ENCODE results near the gene OSGIN1. TPM values are rescaled to one million over a fixed set of nuclear protein-coding genes. Genes with fewer than 3 reads are reported as not detected.

The OSGIN1 gene
- total RNA-seq, 2 donors from 2014 or later = 14.5 to 14.7 TPM

DNA sequence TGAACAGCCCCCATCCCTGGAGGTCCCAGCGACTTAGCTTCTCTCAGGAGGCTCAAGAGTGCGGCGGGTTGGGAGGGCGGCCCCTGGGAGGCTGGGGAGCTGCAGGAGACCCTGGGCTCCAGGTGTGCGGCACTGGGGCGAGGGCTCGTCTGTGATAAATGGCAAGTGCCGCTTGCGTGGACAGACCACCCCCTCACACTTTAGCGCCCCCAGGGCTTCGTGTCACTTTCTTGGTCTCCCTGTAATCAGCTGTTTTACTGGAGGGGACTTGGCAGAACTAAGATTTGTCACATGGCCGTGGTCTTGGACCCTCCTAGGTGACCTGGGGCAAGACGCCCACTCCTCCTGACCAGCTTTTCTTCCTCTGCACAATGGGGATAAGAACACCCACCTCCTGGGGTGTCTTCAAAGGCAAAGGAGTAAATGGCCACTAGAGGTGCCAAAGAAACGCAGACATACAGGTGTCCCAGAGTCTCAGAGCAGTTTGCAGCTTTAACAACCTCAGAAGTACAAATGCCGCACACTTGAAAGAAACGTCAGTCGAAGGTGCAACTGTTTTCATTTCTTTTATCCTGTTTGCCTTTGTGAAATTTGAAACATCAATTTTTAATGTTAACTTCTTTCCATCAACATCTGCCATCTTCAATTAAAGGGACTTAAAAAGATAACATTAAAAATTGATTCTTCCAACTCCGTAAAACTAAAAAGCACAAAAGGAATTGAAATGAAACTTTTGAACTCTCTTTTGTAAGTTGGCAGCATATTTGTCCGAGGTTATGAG is 946 bp downstream of the OSGIN1 start:
- ATAC-seq (peak; percentile 62), DNase-seq (peak in 1 of 2 donors; percentile 47)
- intact Hi-C loops (cut with DNase I, micrococcal nuclease) = no loop called here

DNA sequence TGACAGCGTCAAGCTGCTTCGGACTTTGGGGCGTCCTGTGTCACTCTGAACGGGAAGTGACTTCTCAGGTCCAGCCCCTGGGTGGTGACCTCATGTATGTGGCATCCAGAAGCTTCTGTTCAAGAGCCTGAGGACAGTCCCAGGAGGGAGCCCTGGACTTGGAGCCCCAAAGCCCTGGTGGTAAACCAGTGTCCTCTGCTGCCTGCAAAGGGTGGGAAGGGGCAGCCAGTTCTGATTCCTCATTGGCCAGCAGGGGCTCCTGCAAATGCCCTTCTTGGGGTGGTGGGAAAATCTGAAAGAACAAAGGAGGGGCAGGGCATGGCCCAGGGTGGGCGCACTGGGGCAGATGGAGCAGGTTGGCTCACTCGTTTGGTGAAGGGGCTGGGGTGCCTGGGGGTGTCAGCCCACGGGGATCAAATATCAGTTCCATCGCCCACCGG is 1.6 kb downstream of the OSGIN1 start:
- ATAC-seq = peak; percentile 56
- peak; percentile 62 to 84 for DNase-seq
- intact Hi-C loops (cut with DNase I, micrococcal nuclease) = no loop called here

DNA sequence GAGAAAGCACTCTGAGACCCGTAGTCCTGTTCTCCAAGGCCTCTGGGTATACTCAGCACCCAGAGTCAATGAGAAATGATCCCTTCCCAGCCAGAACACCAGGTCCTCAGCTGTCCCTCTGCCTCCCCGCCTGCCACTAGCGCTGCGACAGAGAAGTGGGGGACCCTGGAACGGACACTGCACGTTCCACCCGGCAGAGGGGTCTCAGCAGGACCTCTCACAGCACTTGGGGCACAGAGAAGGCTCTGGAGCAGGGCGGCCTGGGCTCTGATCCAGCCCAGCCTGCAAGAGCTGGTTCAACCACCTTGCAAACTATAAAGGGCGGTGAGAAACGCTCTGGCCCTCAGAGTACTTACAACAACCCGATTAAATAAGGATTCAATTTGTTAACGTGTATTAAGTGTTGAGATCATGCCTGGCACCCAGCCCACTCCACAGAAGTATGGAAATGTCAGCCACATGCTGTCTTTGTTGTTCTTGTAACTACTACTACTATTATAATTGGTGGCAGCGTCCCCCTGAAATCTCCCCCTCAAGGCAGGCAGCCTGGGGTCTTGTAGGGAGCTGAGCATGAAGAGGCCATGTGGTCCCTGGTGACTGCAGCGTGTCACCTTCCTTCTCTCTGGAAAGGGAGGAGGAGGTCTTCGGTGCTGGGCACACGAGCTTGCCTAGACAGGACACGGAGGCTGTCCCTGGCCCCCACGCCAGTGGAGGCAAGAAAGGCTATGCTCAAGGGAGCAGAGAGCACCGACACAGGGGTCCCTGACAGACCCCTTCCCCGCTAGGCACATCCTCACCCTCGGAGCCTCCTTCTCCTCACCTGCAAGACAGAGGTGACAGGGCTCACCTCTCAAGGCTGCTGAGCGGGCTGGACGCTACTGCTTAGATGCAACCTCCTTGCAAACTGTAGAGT is 2.4 kb downstream of the OSGIN1 start:
- intact Hi-C loops (cut with DNase I, micrococcal nuclease) = no loop called here
- no peak for DNase-seq
- ATAC-seq = no peak

DNA sequence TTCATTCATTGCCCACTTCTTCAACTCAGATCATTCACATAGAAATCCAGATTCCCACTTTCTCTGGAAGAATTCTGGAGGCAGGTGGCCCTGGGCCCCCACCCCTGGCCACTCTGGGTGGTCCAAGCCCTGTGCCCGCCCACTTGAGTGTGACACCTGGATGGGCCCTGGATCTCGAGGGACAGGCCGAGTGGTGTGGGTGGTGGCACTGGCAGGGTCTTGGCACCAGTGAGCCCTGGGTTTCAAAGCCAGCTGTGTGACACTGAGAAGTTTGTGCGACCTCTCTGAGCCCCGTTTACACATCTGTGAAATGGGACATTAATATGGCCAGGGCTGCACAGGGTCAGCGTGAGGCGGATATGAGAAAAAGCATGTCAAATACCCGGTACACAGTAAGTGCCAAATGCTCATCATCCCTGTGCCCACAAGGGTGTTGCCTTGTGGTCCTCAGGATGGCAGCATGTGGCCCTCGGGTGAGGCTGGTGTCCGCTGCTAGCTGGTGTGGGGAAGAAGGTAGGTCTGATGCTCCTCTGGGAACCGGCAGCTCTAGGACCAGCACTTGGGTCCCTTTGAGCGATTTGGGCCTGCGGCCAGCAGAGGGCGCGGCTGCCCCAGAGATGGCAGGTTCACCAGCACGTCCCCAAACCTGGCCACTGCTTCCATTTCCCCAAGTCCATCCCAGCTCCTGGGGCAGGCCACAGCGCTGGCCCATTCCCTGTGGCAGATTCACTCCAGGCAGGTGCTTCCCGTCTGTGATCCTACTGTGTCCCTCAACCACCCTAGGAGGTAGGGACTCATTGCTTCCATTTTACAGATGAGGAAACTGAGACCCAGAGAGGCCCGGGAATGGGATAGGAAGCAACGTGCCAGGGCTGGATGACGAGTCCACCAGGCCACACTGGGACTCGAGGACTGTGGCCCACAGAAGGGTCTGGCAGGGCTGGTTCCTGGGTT is 3.6 kb downstream of the OSGIN1 start:
- no peak for ATAC-seq
- intact Hi-C loops (cut with DNase I, micrococcal nuclease) = no loop called here
- peak; percentile 70 to 84 for DNase-seq

DNA sequence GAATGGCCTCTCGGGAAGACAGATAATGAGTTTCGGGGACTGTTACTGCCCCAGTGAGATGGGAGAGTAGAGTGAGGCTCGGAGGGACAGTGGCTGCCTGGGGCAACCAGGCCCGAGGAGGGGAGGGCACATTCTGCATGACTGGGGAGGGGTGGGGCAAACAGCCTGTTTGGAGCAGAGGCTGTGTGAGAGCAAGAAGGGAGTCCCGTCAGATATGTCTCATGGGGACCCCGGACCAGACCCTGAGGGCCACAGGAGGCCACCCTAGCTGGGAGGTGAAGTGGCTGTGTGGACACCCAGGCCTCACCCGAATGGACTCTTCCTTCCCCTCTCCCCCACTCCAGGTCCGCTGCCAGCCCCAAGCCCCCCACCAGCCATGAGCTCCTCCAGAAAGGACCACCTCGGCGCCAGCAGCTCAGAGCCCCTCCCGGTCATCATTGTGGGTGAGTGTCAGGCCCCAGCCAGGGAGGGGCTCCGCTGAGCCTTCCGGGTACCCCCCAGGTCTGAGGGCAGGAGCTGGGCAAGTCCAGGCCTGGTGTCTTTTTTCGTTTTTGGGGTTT is 4.3 kb downstream of the OSGIN1 start:
- ATAC-seq (no peak), DNase-seq (no peak)
- intact Hi-C loops (cut with DNase I, micrococcal nuclease) = no loop called here

DNA sequence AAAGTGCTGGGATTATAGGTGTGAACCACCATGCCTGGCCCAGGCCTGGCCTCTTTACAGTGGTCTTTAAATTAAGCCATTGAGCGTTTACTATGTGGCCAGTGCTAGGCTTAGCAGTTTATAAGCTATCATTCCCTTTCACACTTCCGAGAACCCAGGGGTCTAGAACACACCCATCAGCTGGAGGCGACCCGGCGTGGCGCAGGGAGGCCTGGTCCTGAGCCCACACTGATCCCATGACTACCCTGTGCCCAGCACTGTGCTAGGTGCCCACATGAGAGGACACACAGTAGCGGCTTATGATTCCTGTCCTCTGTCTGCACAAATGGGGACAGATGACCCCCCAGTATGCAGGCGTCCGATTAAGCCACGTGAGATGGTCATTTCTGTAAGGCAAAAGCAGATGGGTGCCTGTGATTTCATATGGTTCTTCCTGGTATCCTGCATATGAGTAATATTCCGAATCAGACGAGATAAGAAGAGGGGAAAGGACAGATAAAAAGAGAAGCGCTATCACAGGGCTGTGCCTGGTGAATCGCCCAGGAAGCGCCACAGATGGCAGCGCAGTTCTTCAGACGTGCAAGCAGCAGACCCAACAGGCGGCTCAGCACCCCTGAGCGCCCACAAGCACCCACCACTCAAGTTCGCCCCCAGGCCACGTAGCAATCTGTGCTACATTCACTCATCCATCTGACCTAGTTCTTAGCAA is 5.3 kb downstream of the OSGIN1 start:
- DNase-seq (no peak), ATAC-seq (no peak)
- intact Hi-C loops (cut with DNase I, micrococcal nuclease) = no loop called here

DNA sequence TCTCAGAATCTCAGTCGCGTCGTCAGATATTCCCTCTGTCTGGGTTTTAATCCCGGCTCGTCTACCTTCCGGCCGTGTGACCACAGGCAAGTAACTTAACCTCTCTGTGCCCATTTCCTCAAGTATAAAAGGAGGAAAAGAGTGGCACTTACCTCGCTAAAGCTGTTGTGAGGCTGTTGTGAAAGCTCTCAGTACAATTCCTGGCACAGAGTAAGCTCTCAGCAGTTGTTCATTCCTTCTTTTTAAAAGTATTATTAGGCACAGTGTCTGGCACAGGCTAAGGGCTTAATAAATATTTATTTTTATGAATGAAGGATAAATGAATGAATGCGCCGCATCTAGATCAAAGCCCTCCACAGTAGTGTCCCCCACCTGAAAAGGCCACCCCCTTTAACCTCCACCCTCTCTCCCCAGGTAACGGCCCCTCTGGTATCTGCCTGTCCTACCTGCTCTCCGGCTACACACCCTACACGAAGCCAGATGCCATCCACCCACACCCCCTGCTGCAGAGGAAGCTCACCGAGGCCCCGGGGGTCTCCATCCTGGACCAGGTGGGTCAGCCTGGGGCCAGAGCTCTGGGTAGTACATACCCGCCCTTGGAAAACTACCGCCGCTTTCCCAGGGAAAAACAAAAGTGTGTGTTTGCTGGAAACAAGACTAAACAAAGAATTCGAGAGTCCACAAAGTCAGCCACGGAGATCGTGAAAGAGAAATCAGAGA is 6.0 kb downstream of the OSGIN1 start:
- DNase-seq = no peak
- ATAC-seq = no peak
- intact Hi-C loops (cut with DNase I, micrococcal nuclease) = no loop called here

GRCh38 chr16:83959656-83960434 is 6.8 kb downstream of the OSGIN1 start:
- intact Hi-C loops (cut with DNase I, micrococcal nuclease) = loop anchor here in 1 of 2 donors (10.0 kb wide), 1 partner anchor 105 kb away; no protein-coding TSS in a partner anchor
- no peak for ATAC-seq
- no peak for DNase-seq

GRCh38 chr16:83960521-83961249 is 7.6 kb downstream of the OSGIN1 start:
- DNase-seq (no peak), ATAC-seq (no peak)
- intact Hi-C loops (cut with DNase I, micrococcal nuclease) = loop anchor here in 1 of 2 donors (10.0 kb wide), 1 partner anchor 104 kb away; no protein-coding TSS in a partner anchor

GRCh38 chr16:83961591-83961990 is 8.6 kb downstream of the OSGIN1 start:
- DNase-seq (no peak), ATAC-seq (no peak)
- intact Hi-C loops (cut with DNase I, micrococcal nuclease) = loop anchor here in 1 of 2 donors (10.0 kb wide), 1 partner anchor 103 kb away; no protein-coding TSS in a partner anchor

DNA sequence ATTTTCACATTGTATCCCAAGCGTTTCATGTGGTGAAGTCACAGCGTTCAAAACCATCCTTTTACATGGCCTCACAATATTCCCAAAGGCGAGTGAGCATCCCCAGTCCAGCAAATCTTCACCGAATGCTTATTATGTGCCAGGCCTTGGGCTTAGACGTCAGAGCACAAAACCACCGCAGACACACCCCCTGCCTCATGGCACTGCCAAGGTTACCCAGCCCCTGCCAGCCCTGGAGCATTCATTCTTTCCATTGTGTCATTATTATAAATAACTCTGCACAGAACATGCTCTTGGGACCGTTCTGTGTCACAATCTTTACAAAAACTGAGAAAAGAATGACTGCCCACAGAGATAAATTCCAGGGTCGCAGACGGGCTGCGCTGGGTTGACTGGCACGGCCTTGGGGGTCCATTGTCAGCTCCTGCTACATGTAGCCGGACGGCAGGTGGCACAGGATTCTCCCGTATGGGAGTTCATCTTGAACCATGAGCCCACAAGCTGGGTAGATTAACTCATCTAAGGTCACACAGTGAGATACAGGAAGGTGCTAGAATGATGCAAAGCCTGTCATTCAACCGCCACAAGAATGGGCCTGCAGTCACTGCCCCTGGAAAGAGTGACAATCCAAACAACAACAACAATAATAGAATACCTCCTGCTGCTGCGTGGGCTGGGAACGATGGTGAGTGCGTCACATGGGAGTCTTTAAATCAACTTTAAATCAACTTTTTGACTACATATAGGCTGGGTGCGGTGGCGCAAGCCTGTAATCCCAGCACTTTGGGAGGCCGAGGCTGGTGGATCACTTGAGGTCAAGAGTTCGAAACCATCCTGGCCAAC is 10.5 kb downstream of the OSGIN1 start:
- intact Hi-C loops (cut with DNase I, micrococcal nuclease) = loop anchor here in 1 of 2 donors (10.0 kb wide), 1 partner anchor 101 kb away; no protein-coding TSS in a partner anchor
- ATAC-seq (no peak), DNase-seq (no peak)

DNA sequence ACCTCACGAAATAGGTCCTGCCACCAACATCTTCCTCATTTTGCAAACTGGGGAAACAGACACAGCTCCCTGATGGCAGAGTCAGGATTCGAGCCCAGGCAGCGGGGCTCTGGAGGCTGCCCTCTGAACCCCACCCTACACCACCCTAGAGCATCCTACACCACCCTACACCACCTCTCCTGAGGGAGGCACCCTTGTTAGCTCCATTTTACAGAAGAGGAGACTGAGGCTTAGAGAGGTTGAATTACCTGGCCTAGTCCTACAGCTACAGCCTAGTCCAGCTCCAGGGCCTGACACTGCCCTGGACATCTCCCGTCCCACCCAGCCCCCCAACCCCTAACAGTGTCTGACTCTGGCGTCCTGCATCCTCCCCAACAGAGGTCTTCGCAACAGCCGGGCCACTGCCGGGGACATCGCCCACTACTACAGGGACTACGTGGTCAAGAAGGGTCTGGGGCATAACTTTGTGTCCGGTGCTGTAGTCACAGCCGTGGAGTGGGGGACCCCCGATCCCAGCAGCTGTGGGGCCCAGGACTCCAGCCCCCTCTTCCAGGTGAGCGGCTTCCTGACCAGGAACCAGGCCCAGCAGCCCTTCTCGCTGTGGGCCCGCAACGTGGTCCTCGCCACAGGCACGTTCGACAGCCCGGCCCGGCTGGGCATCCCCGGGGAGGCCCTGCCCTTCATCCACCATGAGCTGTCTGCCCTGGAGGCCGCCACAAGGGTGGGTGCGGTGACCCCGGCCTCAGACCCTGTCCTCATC is 11.8 kb downstream of the OSGIN1 start:
- intact Hi-C loops (cut with DNase I, micrococcal nuclease) = loop anchor here in 1 of 2 donors (10.0 kb wide), 1 partner anchor 100 kb away; no protein-coding TSS in a partner anchor
- ATAC-seq = no peak
- DNase-seq = no peak

- ATAC-seq = peak; percentile 8
- intact Hi-C loops (cut with DNase I, micrococcal nuclease) = loop anchor here in 1 of 2 donors (10.0 kb wide), 1 partner anchor 99 kb away; no protein-coding TSS in a partner anchor
Measured at GRCh38 chr16:83965444-83966152, 12.6 kb downstream of the OSGIN1 start.

More at GRCh38 chr16:83965444-83966152, 12.6 kb downstream of the OSGIN1 start:
- no peak for DNase-seq

Measured in left colon (tissue), 2 donors.